T-helper 1 cell treated with Interleukin-12 subunit alpha and Interleukin-12 subunit beta and Interleukin-4 antibody, amounts not matched to agents 30 ng/mL and 1 ng/mL, for 36 hours (primary cell): ENCODE results near the gene PCNA. TPM values are rescaled to one million over a fixed set of nuclear protein-coding genes. Genes with fewer than 3 reads are reported as not detected.

ENCODE experiments used
- intact Hi-C: fragments of 100-400 bp; cut with micrococcal nuclease; formaldehyde crosslinking; loops from one replicate; pipeline ENCODE4 v1.15.1; 2024
- total RNA-seq: library from RNA; stranded (reverse); gene quantifications from 2 replicates; pipeline ENCODE4 v1.2.3, GENCODE V29; 2022

Gene PCNA
- total RNA-seq, 1 donor from 2014 or later = 377 TPM

GRCh38 chr20:5143851-5144250 lies 24.1 kb upstream of the PCNA start:
- intact Hi-C loops = no loop called here

DNA sequence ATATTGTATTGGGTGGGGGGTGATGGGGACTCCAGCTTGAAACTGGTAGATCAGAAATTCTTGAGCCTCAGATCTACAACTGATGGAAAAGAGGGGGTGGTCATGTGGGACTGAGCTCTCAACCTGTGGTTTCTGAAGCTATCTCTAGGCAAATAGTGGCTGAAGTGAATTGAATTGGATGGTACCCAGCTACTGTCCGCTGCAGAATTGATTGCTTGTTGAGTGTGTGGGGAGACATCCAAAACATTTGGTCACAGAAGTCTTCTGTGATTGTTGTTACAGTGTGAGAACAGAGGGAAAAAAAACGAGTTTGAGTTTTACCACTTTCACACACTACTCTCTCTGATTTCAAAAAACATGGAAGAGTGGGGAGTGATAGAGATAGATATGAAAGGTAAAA lies 21.9 kb upstream of the PCNA start:
- intact Hi-C loops = no loop called here

GRCh38 chr20:5140195-5140594 lies 20.4 kb upstream of the PCNA start:
- intact Hi-C loops = no loop called here

GRCh38 chr20:5136096-5136495 lies 16.3 kb upstream of the PCNA start:
- intact Hi-C loops = no loop called here

GRCh38 chr20:5135363-5136012 lies 15.7 kb upstream of the PCNA start:
- intact Hi-C loops = no loop called here

- intact Hi-C loops = no loop called here
These were observed 14.2 kb upstream of the PCNA start for GRCh38 chr20:5133998-5134397.

DNA sequence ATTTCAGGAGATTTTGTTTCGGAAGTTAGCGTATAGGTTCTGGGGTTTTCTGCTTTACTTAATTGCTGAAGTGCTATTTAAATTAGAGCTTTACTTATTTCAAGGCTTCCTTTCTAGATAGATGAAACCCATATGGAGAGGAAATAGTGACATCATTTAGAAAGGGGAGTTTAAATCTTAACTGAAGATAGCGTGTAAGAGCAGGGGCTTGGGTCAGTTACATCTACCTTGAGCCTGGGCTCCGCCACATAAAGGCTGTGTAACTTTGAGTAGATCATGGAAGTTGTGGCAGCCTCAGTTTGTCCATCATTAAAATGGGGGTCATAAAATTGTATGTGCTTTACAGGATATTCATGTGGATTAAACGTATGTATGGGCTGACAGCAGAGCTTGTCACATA lies 11.7 kb upstream of the PCNA start:
- intact Hi-C loops = no loop called here

- intact Hi-C loops = loop anchor here (10.0 kb wide), 1 partner anchor 1114 kb away; the partner anchor contains the start of gene RNF24
These were observed 9.1 kb upstream of the PCNA start for GRCh38 chr20:5128886-5129285.

DNA sequence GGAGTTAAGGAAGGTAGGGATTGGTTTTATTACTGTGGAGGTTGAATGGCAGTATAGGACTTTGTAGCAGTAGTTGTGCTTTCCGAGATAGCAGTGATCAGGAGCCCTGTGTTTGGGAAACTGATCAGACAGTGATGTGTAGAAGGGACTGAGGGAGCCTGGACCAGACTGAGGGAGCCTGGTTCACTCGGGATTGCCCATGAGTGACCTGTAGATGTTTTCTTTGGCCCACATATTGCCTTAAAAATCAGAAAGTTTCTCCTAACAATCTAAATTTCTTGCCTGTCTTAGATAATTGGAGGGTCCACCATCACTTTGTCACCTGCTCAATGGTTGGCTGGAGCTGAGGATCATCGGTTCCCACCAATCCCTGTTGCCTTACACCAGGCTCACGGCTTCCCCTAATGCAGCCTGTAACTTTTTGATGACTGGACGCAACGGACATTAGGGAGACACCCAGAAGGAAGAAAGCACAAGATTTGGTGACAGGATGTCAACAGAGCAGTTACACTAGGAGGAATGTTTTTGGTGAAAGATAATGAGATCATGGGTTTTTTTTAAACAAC lies 8.2 kb upstream of the PCNA start:
- intact Hi-C loops = loop anchor here (1.0 to 10.0 kb wide), 5 partner anchors 9 to 1113 kb away; partner anchors contain the start of genes MCM8, PCNA, RNF24 and TRMT6

DNA sequence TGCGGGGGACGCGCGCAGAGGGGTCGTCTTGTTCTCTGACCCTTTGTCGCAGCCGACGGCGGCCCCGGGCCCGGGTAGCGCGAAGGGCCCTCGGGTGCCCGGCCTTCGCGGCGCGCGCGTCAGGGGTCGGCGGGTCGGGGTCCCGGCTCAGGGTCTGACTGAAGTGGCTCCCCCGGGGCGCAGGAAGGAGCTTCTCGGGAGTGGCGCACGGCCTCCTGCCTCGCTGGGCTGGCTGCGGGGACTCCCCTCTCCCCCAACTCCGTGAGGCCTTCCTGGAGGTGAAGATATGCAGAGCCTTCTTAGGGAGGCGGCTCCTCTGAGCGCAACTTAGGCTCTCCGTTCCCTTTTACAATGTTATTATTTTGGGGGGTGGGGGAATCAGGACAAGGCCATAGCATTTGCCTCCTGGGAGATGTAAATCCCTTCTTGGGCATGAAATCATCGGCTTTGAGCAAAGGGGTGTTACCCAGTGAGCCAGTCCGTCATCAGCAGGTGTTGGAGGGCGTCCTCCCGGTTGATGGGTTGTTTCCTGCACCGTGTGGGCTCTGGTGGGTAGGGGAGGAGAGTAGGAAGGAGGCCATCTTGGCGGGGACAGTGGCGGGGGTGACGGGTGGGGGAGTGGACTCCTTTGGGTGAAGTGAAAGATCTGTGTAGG lies 7.6 kb upstream of the PCNA start:
- intact Hi-C loops = loop anchor here (1.0 to 10.0 kb wide), 5 partner anchors 8 to 1113 kb away; partner anchors contain the start of genes MCM8, PCNA, RNF24 and TRMT6

- intact Hi-C loops = loop anchor here (1.0 to 10.0 kb wide), 9 partner anchors 7 to 1112 kb away; partner anchors contain the start of genes MCM8, PCNA, RNF24 and TRMT6
These were observed 6.9 kb upstream of the PCNA start, which contains the start of gene CDS2 for GRCh38 chr20:5126512-5127203. TSS of gene CDS2 (plus strand) at chr20:5127008. CDS start at chr20:5127093, 85 bp downstream.

GRCh38 chr20:5122873-5123260 lies 3.1 kb upstream of the PCNA start:
- intact Hi-C loops = loop anchor here (10.0 kb wide), 1 partner anchor 1108 kb away; the partner anchor contains the start of gene RNF24

DNA sequence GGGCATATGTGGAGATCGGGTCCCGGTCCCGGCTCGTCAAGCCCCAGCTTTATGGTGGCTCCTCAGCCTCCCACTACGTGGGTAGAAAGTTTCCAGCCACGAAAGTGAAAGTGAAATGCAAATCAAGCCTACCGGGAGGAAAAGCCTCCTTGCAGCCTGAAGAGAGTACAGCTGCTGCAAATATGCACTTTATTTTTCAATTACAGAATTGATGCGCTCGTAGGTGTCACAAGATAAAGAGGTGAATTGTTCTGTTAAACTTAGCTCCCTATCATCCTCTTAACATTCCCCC lies 373 bp upstream of the PCNA start:
- intact Hi-C loops = loop anchor here (1.0 to 10.0 kb wide), 3 partner anchors 72 to 1105 kb away; partner anchors contain the start of gene RNF24

DNA sequence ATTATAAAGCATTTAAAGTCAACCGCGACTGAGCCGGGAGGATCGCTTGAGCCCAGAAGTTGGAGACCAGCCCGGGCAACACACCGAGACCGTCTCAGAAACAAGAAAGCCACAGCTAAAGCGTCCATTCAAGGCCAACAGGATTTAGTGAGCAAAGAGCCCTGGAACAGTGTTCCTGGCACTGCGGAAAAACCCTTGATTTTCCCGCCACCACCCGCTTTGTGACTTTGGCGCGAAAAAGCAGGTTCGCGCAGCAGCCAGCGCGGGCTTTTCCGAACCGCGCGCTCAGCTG lies 669 bp downstream of the PCNA start:
- intact Hi-C loops = loop anchor here (1.0 kb wide), 1 partner anchor 8 kb away; the partner anchor contains the start of gene CDS2

DNA sequence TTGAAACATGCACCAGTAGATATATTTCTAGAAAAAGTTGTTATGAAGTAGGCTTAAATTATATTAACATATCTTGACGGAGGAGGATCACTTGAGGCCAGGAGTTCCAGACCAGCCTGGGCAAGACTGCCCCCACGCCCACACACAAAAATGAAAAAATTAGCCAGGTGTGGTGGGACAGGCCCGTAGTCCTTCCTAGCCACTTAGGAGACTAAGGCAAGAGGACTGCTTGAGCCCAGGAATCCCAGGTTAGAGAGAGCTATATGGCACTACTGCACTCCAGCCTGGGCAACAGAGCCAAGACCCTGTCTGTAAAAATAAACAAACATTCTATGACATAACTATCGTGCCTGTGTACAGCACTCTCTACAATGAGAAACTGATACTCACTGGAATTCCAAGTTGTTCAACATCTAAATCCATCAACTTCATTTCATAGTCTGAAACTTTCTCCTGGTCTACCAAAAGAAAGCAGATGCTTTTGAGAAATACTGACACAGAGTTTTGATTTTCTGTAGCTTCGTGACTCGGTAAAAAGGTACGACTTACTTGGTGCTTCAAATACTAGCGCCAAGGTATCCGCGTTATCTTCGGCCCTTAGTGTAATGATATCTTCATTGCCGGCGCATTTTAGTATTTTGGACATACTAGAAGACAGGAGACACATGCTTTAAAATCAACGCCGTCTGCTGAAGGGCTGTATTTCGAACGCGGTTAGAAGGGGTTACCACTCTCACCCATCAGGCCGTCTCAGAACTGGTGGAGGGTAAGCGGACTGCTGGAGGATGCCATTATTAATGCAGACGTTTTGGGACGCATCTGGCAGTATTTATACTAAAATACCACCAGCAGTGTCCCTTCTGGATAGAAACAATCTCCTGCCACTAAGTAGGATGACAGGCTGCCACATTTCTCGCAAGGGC lies 1.3 kb downstream of the PCNA start:
- intact Hi-C loops = loop anchor here (1.0 kb wide), 1 partner anchor 9 kb away; the partner anchor contains the start of gene CDS2

DNA sequence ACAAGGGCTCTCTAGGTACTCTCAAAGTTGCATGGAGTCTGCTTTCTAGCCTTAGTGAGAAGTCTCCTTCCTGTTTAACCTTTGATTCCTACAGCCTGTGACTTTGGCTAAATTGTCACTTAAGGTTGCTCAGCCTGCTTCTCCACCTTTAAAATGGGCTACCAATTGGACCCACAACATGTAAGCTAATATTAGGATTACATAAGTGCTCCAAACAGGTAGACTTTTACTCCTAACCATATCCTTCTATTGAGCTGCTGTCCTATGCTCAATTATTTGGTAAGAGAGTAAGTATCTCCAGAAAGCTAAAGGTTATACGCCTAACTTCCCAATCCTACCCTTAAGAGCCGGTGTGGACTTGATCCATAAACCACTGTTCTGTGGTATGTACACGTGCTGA lies 2.9 kb downstream of the PCNA start:
- intact Hi-C loops = no loop called here

GRCh38 chr20:5114403-5114802 lies 5.4 kb downstream of the PCNA start:
- intact Hi-C loops = no loop called here

GRCh38 chr20:5113615-5113986 lies 6.2 kb downstream of the PCNA start:
- intact Hi-C loops = no loop called here

- intact Hi-C loops = no loop called here
These were observed 10.5 kb downstream of the PCNA start for GRCh38 chr20:5109276-5109675.

DNA sequence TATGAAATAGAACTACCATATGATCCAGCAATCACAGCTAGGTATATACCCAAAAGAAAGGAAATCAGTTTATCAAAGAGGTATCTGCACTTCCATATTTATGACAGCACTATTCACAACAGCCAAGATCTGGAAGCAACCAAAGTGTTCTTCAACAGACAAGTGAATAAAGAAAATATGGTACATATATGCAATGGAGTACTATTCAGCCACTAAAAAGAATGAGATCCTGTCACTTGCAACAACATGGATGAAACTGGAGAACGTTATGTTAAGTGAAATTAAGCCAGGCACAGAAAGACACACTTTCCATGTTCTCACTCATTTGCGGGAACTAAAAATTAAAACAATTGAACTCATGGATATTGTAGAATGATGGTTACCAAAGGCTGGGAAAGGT lies 15.3 kb downstream of the PCNA start:
- intact Hi-C loops = loop anchor here (5.0 kb wide), 2 partner anchors 132 to 497 kb away; no protein-coding TSS in a partner anchor
